K562 (cell line): ENCODE results near the gene RPH3AL. TPM values are rescaled to one million over a fixed set of nuclear protein-coding genes. Genes with fewer than 3 reads are reported as not detected.

Experiments used
- CBX2 ChIP-seq: fragments of 200-600 bp; sonication (generic); IDR thresholded peaks from one replicate; pipeline ENCODE4 v1.6.1; 2012; ENCODE audit warnings: mild to moderate bottlenecking, low read length, inconsistent platforms; ENCODE audit not compliant: insufficient read depth, poor library complexity, severe bottlenecking
- GATAD2B ChIP-seq: fragments of 450-650 bp; IDR thresholded peaks from 2 replicates; pipeline ENCODE4 v1.6.1; 2017; ENCODE audit warnings: mild to moderate bottlenecking, borderline replicate concordance
- HIVEP1 ChIP-seq: fragments of 250-450 bp; sonication (Bioruptor Pico); IDR thresholded peaks from 2 replicates; pipeline ENCODE4 v1.4.0; 2020; ENCODE audit warnings: mild to moderate bottlenecking
- HMG20A ChIP-seq: fragments of 450-650 bp; formaldehyde crosslinking; conservative IDR thresholded peaks from 2 replicates; pipeline ENCODE4 v1.4.0; 2020; ENCODE audit warnings: mild to moderate bottlenecking, mixed read lengths
- NR2C1 ChIP-seq, 2 experiments: fragments of 450-650 bp; IDR thresholded peaks; 2 replicates each; pipeline ENCODE4 v1.6.1; 2017; ENCODE audit warnings: mild to moderate bottlenecking in 2 of 2, antibody characterized with exemption in 1 of 2, inconsistent platforms in 1 of 2, missing compliant biosample characterization in 1 of 2, missing genetic modification characterization in 1 of 2
- RAD21 ChIP-seq, 2 experiments: fragments of 250-450 bp in 1 of 2; fragments of 450-650 bp in 1 of 2; sonication (Bioruptor Pico) in 1 of 2; formaldehyde crosslinking in 1 of 2; IDR thresholded peaks in 1 of 2; conservative IDR thresholded peaks in 1 of 2; 2 replicates each; pipeline versions ENCODE4 v1.4.0 to v1.8.0; 2020 to 2022; ENCODE audit warnings: mild to moderate bottlenecking in 2 of 2, moderate library complexity in 1 of 2
- ZBTB9 ChIP-seq: fragments of 450-650 bp; formaldehyde crosslinking; IDR thresholded peaks from 2 replicates; pipeline ENCODE4 v1.4.0; 2020; ENCODE audit warnings: mild to moderate bottlenecking, moderate library complexity
- ZNF318 ChIP-seq, 2 experiments: fragments of 450-650 bp; IDR thresholded peaks; 2 replicates each; pipeline ENCODE4 v1.6.1; 2016; ENCODE audit warnings: mild to moderate bottlenecking in 2 of 2, borderline replicate concordance in 1 of 2, low read depth in 1 of 2, moderate library complexity in 1 of 2
- polyA plus RNA-seq, 8 experiments: library from polyadenylated mRNA; depleted of rRNA in 4 of 8; stranded (reverse) in 5 of 8; unstranded in 3 of 8; fragments of >200 nt; fragmentation: Nextera tagmentation in 2 of 8; fragmentation: Illumina TruSeq in 1 of 8; extraction: Ambion mirVana in 2 of 8; extraction: Trizol in 1 of 8; gene quantifications; 2 replicates each; pipeline versions ENCODE4 v1.2.1 to v1.2.3, GENCODE V29; 2011 to 2014; ENCODE audit warnings: inconsistent platforms in 1 of 8, missing spikeins in 1 of 8
- total RNA-seq, 7 experiments: library from RNA; depleted of rRNA in 6 of 7; stranded (reverse); fragments of >200 nt in 6 of 7; fragmentation: Illumina TruSeq in 2 of 7; extraction: Trizol in 2 of 7; gene quantifications; 2 replicates each; pipeline versions ENCODE4 v1.2.1 to v1.2.3, GENCODE V29; 2011 to 2021; ENCODE audit warnings: low replicate concordance in 1 of 7

The RPH3AL gene
- total and polyA plus RNA-seq, 9 of the 15 experiments (the other 6 are each of a cell fraction or from before 2014, with no cell fraction given), result 0.18 to 1.7 (median 0.39) TPM

- TF ChIP-seq NR2C1 (IDR thresholded peaks at IDR 0.05), result no peak
- no peak for TF ChIP-seq NR2C1 (tag; IDR thresholded peaks at IDR 0.05)
- TF ChIP-seq HMG20A (CRISPR knock-in tag), result no peak
- no peak for TF ChIP-seq GATAD2B
- TF ChIP-seq CBX2, result no peak
- TF ChIP-seq ZNF318 (IDR thresholded peaks at IDR 0.05; ENCODE audit: borderline replicate concordance in 1 of 2, low read depth in 1 of 2), result no peak
- no peak for TF ChIP-seq RAD21 (CRISPR knock-in tag; conservative IDR thresholded peaks at IDR 0.05 in 1 of 2, IDR thresholded peaks at IDR 0.05 in 1 of 2)
- no peak for TF ChIP-seq ZBTB9 (CRISPR knock-in tag)
- TF ChIP-seq HIVEP1 (CRISPR knock-in tag), result no peak
Measured at GRCh38 chr17:298791-299450, 53.7 kb downstream of the RPH3AL start (continued).
